Stimulated activated CD8-positive, alpha-beta memory T cell treated with anti-CD3 and anti-CD28 coated beads, Interleukin-4, amount 100 ng/mL, for 1 hour (primary cell): Measurements from ENCODE around the gene MGA.

Experiments
- DNase-seq, 2 donors: peaks; one replicate each; pipeline ENCODE4 v3.0.0-alpha.2; 2020; ENCODE audit warnings: low read depth in 2 of 2, low spot score in 1 of 2

Gene MGA

DNA sequence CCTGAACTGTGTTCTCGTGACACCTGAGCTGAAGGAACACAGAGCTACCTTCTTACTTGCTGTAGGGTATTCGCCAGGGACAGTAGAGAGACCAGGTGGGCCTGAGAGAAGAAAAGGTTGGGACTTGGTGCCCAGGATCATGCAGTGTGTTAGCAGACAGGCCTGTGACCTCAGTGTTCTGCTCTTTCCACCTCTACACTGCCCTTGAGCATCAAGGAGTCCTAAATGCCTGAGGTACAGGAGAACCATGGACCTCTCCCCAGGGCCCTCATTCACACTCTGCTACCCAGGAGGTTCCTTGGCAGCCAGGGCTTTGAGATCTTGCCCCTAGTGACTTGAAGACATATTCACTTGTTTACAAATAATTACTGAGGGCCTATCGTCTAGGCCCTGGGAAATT lies 145.5 kb downstream of the MGA start:
- DNase-seq: no peak

DNA sequence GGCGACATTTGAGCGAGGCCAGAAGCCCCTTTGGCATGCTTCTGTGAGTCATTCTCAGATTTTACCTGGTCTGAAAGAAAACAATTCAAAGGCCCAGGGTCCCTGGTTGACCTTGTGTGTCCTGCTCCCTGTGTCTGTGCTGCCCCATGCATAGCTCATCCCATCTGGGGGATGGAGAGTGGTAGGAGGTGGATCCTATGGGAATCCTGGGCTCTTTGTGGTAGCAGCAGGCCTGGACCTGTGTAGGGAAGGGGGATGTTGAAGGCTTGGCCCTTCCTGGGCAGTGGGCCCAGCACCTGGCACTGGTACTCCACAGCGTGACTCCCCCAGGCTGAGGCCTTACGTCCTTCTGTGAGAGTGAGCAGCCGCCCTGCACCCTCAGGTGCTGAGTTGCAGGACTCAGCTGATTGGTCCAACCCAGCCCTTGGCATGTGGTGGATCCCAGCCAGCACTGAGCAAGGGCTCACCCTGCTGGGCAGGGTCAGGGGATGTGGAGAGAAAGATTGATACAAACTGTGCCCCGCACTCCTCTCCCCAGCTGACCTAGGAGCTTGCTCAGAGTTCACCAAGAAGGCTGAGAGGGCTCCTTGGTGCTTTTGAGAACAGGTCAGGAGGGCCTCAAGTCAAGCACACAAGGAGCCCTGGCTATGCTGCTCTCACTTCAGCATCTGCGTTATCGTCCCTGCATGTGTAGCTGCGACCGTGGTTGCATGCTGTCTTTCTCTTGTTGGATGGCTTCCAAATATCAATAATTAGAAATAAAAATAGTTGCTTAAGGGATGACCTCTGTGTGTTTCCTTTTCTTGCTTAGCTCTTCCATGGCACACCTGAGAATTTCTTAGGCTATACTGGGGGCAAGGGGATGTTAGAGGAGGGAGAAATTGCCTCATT lies 146.3 kb downstream of the MGA start:
- no peak for DNase-seq

DNA sequence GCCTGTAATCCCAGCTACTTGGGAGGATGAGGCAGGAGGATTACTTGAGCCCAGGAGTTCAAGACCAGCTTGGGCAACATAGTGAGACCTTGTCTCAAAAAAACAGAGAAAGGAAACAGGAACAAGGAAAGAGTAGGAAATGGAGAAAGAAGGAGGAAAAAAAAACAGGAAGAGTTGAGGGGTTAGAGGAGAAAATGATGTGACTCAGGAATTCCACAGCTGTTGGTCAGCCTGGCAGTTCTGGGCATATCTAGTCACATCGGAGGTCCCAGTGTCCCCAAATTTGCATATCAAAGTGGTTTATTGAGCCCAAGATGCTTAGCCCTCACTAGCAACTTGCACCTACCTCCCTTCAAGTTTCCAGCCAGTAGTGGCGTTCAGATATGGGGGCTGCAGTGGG lies 148.9 kb downstream of the MGA start:
- no peak for DNase-seq

DNA sequence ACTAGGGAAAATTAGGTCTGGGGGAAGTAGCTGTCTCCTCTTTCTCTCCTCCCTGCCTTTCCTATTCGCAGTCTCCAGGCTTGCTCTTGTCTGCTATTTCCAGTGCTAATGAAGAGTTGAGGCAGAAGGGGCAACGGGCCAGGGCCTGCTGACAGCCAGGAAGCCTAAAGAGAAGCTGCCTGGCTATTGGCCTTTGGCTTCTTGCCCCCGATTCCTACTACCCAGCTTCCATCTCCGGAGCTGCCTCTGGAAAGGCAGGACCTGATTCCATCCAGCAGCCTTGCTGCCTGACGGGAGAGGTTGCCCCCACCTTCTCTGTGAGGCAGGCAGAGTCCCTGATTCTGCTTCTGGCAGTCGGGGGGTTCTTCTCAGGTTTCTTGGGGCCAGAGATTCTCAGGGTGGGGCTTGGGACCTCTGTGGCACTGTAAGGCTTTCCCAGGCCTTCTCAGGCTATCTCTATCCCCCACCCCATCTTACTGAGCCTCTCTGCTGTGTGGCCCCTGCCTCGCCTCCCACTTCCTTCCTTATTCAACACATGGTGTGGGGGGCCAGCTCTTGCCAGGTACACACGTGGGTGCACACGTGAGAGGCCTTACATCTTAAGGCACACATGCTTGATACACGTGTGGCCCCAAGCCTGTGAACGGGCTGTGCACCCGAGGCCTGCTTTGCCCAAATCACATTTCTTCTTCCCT lies 149.5 kb downstream of the MGA start:
- DNase-seq: no peak

DNA sequence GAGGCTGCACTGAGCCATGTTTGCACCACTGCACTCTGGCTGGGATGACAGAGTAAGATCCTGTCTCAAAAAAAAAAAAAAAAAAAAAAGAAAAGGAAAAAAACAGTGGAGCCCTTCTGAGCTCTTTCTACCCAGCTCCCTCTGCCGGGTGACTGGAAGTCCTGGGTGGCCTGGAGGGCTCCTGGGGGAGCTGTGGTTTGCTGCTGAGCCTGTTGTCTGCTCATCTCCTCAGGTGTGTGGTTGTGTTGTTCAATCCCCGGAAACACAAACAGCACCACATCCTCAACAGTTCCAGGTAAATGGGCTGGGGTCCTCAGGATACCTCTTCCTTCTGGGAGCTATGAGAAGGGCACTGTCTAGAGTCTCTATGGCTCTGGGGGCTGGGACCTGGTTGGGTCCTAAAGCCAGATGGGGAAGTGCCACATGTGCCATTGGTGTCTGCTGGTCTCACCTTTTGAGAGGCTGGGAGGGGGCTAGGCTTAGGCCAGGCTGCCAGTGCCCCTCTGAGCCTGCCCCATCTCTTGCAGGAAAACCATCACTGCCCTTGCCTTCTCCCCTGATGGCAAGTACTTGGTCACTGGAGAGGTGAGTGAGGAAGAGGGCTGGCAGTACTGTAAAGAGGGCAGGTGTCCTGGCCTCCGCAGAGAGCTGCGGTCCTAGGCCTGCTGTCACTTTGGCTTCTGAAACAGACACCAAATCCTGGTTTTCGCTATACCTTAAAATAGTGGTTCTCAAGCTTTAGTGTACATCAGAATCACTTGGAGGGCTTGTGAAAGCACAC lies 150.6 kb downstream of the MGA start:
- no peak for DNase-seq

DNA sequence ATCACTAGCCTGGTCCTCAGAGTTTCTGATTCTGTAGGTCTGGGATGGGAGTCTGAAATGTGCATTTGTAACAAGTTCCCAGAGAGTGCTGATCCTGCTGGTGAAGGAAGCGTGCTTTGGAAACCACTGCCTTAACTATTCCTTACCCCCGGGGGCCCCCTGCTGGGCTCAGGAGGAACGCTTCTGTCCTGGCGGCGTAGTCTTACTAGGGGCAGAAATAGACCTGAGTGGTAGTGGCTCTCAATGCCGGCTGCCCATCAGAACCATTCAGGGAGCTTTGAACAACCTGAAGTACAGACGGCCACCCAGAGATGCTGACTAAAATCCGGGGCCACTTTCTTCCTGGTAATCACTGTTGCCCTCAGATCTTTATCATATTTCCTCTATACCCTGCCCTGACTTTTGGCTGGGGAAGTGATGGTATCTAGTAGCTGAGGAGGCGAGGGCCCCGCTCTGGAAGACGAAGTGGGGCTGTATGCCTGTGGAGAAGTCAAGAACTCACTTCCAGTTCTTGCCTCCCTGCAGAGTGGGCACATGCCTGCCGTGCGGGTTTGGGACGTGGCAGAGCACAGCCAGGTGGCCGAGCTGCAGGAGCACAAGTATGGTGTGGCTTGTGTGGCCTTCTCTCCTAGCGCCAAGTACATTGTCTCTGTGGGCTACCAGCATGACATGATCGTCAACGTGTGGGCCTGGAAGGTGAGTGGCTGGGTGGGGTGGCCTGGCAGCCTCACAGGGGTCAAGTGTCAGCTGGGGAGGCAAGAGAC lies 151.4 kb downstream of the MGA start:
- DNase-seq: peak; percentile 42 to 44

DNA sequence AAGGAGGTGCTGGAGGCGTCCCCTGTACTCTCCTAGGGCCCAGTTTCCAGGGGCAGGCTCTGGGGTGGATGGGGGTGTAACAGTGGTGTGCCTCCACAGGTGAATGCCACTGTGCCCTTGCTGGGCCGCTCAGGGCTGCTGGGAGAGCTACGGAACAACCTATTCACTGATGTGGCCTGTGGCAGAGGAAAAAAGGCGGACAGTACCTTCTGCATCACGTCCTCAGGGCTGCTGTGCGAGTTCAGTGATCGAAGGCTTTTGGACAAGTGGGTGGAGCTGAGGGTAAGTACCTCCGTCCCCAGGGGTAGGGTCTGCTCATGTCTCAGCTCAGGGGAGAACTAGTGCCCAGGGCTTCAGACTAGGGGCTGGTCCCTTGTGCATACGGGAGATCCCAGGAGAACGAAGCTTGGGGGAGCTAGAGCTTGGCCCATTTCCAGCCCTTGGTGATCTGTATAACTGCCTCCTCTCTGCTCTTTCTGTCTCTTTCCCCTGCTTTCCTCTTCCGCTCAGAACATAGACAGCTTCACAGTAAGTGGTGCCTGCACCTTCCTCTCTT lies 152.7 kb downstream of the MGA start:
- DNase-seq: no peak

DNA sequence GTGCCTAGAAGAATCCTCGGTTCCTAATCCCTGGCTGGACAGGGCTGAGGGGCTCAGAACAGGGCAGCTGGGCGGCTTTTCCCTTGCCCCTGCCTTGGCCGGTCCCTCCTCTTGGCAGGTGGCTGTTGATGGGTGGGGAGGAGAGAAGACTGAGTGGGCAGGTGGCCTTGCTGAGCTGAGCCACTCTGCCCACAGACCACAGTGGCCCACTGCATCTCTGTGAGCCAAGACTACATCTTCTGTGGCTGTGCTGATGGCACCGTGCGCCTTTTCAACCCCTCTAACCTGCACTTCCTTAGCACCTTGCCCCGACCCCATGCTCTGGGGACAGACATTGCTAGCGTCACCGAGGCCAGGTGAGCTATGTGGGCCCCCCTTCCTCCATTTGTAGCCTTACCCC lies 153.2 kb downstream of the MGA start:
- DNase-seq: no peak

DNA sequence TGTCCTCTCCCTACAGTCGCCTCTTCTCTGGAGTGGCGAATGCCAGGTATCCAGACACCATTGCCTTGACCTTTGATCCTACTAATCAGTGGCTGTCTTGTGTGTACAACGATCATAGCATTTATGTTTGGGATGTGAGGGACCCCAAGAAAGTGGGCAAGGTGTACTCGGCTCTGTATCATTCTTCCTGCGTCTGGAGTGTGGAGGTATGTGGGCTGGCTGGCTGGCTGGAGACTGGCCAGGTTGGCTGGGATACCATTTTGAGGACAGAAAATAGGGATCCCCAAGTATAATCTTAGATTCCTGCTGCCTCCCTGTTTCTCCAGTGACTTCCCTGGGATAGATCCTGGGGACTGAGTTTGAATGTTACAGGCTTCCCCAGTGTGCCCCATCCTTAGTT lies 154.3 kb downstream of the MGA start:
- DNase-seq: no peak

DNA sequence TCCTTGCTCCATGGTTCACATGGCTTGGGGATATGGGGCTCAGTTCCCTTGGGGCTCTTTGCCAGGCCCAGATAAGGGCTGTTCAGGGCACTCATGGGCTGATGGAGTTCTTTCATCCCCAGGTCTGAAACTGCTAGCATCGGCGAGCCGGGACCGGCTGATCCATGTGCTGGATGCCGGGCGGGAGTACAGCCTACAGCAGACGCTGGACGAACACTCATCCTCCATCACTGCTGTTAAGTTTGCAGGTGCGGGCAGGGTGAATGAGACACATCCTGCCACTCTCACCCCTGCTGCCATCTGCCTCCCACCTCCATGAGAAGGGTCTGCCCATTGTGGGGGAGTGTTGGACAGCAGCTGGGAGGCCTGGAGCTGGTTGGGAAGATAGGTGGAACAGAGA lies 156.6 kb downstream of the MGA start:
- no peak for DNase-seq

DNA sequence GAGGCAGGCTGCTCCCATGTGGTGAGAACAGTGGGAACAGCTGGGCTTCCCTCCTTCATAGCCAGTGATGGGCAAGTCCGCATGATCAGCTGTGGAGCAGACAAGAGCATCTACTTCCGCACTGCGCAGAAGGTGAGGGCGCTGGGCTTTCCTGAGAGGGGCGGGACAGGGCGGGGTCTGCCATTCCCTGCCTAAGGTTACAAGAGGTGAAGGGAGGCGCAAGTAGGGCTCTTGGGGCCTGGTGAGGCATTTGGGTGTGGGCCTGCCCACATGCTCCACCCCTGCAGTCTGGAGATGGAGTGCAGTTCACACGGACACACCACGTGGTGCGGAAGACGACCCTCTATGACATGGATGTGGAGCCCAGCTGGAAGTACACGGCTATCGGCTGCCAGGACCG lies 157.1 kb downstream of the MGA start:
- no peak for DNase-seq

DNA sequence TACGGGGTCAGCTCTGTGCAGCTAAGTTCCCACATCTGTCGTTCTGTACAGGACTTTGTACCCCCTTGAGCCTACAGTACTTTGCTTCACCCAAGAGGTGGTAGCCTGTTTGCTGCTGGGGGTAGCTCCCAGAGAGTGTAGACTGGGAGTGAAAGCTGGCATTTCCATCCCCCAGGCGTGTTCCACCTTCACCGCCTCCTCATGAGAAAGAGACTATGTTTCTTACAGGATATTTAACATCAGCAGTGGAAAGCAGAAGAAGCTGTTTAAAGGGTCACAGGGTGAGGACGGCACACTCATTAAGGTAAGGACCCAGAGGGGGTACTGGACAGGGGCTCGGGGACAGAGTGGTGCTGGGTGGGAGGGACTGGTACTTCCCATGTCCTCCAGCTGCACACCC lies 157.6 kb downstream of the MGA start:
- no peak for DNase-seq

DNA sequence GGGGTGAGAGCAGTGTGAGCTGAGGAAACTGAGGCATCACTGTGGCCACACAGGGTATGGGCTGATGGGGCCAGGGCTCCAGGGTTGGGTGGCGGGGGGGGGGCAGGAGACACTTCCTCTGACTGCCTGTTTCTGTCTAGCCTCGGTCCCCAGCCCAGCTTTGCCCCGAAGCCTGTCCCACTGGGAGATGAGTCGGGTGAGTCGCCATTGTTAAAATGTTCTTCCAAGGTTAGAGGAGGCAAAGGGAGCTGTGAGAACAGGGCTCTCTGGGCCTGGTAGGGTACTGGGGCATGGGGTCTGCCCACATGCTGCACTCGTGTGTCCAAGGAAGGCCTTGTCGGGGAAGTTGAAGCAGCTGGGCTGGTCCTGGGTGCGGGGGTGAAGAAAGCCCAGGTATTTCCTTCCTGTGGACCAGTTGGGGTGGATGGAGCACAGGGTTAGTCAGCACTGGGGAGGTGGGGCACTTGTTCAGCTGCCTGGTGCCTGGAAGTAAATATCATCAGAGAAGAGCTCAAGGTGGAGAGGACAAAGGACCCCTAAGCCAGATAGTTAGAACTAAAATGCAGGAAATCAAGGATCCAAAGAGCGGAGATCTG lies 159.3 kb downstream of the MGA start:
- DNase-seq: no peak

DNA sequence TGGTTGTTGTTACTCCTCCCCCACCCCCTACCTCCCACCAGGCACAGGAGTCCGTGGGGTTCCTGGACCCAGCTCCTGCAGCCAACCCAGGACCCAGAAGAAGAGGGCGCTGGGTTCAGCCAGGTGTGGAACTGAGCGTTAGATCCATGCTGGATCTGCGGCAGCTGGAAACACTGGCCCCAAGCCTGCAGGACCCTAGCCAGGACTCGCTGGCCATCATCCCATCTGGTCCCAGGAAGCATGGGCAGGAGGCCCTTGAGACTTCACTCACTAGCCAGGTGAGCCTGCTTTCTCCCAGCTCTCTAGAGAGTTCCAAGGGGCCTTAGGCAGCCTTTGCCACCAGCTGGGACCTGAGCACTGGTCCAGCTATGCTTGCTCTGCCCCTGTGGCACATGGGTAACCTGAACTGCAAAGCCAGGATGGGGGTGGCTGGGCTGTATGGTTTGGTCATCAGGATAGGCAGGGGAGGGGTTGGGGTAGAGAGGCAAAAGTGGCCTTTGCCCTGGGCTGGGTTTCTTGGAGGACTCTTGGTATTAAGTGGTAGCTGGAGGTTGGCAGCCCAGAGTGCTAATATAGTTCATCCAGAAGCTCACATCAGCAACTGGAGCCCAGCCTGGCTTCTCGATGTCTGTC lies 160.7 kb downstream of the MGA start:
- no peak for DNase-seq

DNA sequence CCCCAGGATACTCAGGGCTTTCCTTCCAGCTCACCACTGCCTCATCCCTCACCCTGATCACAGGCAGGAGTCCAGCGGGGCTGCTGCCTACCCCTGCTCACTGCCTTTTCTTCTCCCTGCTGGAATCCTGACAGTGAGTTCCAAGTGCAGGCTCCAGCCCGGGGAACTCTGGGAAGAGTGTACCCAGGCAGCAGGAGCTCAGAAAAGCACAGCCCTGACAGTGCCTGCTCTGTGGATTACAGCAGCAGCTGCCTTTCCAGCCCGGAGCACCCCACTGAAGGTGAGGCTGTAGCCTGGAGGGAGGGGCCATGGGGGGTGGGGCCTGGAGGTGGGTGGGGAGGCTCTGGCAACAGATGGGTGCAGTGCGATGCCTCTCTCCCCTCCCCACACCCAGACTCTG lies 161.6 kb downstream of the MGA start:
- DNase-seq: no peak

DNA sequence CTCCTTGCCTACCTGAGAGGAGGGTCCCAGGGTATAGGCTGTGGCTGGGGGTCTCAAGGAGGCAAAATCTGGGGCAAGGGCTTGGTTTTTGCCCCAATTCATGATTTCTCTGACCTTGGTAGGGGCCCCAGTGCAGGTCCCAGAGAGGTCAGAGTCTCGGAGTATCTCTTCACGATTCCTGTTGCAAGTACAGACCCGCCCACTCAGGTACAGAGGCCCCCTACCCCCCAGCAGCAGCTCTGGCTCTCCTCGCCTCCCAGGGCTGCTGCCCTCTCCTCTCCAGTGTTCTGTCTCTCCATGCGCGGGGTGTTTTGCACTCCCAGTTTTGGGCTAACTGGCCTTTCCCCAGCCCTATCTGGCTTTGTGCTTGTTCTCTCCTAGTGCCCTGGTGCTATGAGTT lies 162.3 kb downstream of the MGA start:
- DNase-seq: no peak
